Measurements from ENCODE around the gene LRRN4.

Gene LRRN4

GRCh38 chr20:6041808-6042265 is 12.0 kb downstream of the LRRN4 start:
- TF ChIP-seq SIN3A (IDR thresholded peaks at IDR 0.05; ENCODE audit: borderline replicate concordance, insufficient read depth, low read length) (no peak), POLR2AphosphoS5 (IDR thresholded peaks at IDR 0.05; ENCODE audit: low read depth, low read length) (no peak), FOXP2 (optimal IDR thresholded peaks at IDR 0.05; ENCODE audit: borderline replicate concordance, extremely low read depth, extremely low read length, insufficient read depth) (no peak), REST (IDR thresholded peaks at IDR 0.05; ENCODE audit: insufficient read depth in 1 of 2, low read depth in 2 of 2, low read length in 2 of 2) (no peak), TAF1 (IDR thresholded peaks at IDR 0.05; ENCODE audit: borderline replicate concordance, insufficient read depth, low read length) (no peak)

DNA sequence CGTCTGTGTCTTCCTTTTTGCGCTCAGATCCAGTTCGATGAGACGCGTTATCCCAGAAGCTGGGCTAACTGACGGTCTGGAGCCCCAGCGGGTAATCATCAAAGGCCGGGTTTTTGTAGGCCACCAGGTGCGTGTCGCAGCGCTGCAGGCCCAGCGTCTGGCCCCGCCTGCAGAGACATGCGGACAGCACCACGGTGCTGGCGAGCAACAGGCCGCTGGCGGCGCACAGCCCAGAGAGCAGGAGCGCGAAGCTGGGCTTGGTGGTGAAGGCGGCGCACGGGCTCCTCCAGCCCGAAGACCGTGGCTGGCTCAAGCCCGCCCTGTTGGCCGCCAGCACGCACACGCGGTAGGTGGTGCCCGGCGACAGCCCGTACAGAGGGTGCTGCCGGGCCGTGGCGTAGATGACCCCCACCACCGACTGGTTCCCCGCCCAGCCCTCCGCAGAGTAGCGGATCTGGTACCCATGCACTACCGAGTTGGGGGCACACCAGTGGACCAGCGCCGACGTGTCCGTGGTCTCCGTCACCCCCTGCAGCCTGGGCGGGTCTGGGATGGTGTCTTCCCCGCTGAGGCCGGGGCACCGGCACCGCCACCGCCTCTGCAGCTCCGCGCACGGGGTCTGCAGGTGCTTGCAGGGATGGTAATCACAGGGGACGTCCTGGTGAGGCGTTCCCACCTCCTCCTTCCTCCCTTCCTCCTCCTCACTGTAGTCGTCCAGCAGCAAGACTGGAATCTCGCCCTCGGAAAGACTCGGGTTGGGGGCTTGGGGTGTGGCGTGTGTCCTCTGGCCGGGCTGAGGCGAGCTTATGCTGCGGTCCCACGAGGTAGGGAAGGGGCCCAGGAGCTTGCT is 12.7 kb downstream of the LRRN4 start:
- TF ChIP-seq SIN3A (IDR thresholded peaks at IDR 0.05; ENCODE audit: borderline replicate concordance, insufficient read depth, low read length) (no peak), TAF1 (IDR thresholded peaks at IDR 0.05; ENCODE audit: borderline replicate concordance, insufficient read depth, low read length) (no peak), FOXP2 (optimal IDR thresholded peaks at IDR 0.05; ENCODE audit: borderline replicate concordance, extremely low read depth, extremely low read length, insufficient read depth) (no peak), REST (IDR thresholded peaks at IDR 0.05; ENCODE audit: insufficient read depth in 1 of 2, low read depth in 2 of 2, low read length in 2 of 2) (no peak), POLR2AphosphoS5 (IDR thresholded peaks at IDR 0.05; ENCODE audit: low read depth, low read length) (no peak)

DNA sequence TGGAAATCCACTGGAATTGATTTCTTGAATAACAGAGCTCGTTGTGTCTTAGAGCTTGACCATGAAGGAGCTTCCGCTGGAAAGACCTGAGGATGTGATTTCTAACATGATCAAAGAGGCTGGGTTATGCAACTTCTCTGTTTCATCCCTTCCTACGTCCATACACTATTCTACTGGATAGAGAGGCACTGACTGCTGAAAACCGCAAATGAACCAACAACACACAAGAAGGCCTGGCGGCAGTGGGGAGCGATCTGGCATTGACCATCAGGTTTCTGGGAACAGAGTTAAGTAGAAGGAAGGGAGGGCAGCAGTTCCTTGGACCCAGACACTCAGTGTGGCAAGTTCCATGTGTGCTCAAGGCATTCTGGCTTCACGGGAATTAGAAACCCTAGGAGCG is 13.3 kb downstream of the LRRN4 start:
- TF ChIP-seq SIN3A (IDR thresholded peaks at IDR 0.05; ENCODE audit: borderline replicate concordance, insufficient read depth, low read length) (no peak), REST (IDR thresholded peaks at IDR 0.05; ENCODE audit: insufficient read depth in 1 of 2, low read depth in 2 of 2, low read length in 2 of 2) (no peak), POLR2AphosphoS5 (IDR thresholded peaks at IDR 0.05; ENCODE audit: low read depth, low read length) (no peak), TAF1 (IDR thresholded peaks at IDR 0.05; ENCODE audit: borderline replicate concordance, insufficient read depth, low read length) (no peak), FOXP2 (optimal IDR thresholded peaks at IDR 0.05; ENCODE audit: borderline replicate concordance, extremely low read depth, extremely low read length, insufficient read depth) (no peak)

DNA sequence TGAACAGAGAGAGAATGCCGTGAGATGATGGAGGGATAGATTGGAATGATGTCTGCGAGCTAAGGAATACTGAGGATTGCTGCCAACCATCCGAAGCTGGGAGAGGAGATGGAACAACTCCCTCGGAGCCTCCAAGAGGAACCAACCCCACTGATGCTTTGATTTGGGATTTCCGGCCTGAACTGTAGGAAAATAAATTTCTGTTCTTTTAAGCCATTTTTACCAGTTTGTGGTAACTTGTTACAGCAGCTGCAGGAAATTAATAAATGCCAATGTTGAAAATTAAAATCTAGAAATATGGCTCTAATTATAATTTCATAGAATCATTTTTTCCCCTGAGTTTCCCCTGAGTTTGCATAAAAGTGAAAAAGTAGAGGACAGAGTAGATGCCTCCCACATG is 14.1 kb downstream of the LRRN4 start:
- TF ChIP-seq REST (IDR thresholded peaks at IDR 0.05; ENCODE audit: insufficient read depth in 1 of 2, low read depth in 2 of 2, low read length in 2 of 2): no peak
- no peak for TF ChIP-seq POLR2AphosphoS5 (IDR thresholded peaks at IDR 0.05; ENCODE audit: low read depth, low read length)
- no peak for TF ChIP-seq TAF1 (IDR thresholded peaks at IDR 0.05; ENCODE audit: borderline replicate concordance, insufficient read depth, low read length)
- no peak for TF ChIP-seq SIN3A (IDR thresholded peaks at IDR 0.05; ENCODE audit: borderline replicate concordance, insufficient read depth, low read length)

All from PFSK-1 (cell line).